Lower lobe of right lung (tissue), 2 donors: ENCODE results near the gene MYO9A. TPM values are rescaled to one million over a fixed set of nuclear protein-coding genes. Genes with fewer than 3 reads are reported as not detected.

Experiments used
- ATAC-seq, 2 donors: fragments of 200-7000 bp; cut with Tn5 transposase; one replicate each; pipeline ENCODE4 v1.9.1; 2020 to 2022; ENCODE audit warnings: mild to moderate bottlenecking in 2 of 2, moderate library complexity in 2 of 2
- DNase-seq: peaks from one replicate; pipeline ENCODE4 v3.0.0-alpha.2; 2020
- H3K27ac ChIP-seq: fragments of 200-600 bp; one replicate; pipeline ENCODE4 v1.8.0; 2022
- H3K27me3 ChIP-seq: fragments of 200-600 bp; one replicate; pipeline ENCODE4 v1.8.0; 2022; ENCODE audit warnings: low read depth
- H3K36me3 ChIP-seq: fragments of 200-600 bp; one replicate; pipeline ENCODE4 v1.8.0; 2022; ENCODE audit warnings: mild to moderate bottlenecking
- H3K4me1 ChIP-seq: fragments of 200-600 bp; one replicate; pipeline ENCODE4 v1.8.0; 2022
- H3K4me3 ChIP-seq: fragments of 200-600 bp; one replicate; pipeline ENCODE4 v1.8.0; 2022; ENCODE audit warnings: mild to moderate bottlenecking
- H3K9me3 ChIP-seq: fragments of 200-600 bp; one replicate; pipeline ENCODE4 v1.8.0; 2022
- intact Hi-C: fragments of 100-400 bp; cut with DNase I; formaldehyde crosslinking; loops from one replicate; pipeline ENCODE4 v1.11.0; 2022
- total RNA-seq: library from RNA; stranded (reverse); fragmentation: NEBNext Ultra II Directional; extraction: Animal tissue kit (Norgen Biotek cat#: 25700); gene quantifications from one replicate; pipeline ENCODE4 v1.2.1, GENCODE V29; 2021
- TF ChIP-seq, protein P1 (sequence below): fragments of 200-600 bp; IDR thresholded peaks from one replicate; pipeline ENCODE4 v1.8.0; 2022; ENCODE audit warnings: antibody characterized with exemption, mild to moderate bottlenecking
- donor health status: DM: no; HTN: yes; CAD: no; lungs with severe emphysema.

Gene MYO9A
- total RNA-seq, 1 donor from 2014 or later: 73.8 TPM

DNA sequence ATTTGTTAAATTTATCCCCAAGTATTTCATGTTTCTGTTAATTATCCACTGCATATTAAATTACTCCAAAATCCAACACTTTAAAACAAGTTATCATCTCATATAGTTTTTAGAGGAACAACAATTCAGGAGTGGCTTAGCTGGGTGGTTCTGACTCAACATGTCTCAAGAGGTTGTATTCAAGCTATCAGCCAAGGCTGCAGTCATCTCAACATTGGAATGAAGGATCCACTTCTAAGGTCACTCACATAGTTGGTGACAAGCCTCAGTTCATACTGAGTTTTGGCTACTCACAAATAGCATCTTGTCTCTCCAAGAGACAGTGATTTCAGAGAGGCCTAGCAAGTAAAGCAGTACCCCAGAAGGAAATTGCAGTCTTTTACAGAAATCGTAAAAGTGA, 172.9 kb downstream of the MYO9A start:
- DNase-seq (no peak), ATAC-seq (peak in 1 of 2 donors; percentile 76)
- TF ChIP-seq, protein P1, sequence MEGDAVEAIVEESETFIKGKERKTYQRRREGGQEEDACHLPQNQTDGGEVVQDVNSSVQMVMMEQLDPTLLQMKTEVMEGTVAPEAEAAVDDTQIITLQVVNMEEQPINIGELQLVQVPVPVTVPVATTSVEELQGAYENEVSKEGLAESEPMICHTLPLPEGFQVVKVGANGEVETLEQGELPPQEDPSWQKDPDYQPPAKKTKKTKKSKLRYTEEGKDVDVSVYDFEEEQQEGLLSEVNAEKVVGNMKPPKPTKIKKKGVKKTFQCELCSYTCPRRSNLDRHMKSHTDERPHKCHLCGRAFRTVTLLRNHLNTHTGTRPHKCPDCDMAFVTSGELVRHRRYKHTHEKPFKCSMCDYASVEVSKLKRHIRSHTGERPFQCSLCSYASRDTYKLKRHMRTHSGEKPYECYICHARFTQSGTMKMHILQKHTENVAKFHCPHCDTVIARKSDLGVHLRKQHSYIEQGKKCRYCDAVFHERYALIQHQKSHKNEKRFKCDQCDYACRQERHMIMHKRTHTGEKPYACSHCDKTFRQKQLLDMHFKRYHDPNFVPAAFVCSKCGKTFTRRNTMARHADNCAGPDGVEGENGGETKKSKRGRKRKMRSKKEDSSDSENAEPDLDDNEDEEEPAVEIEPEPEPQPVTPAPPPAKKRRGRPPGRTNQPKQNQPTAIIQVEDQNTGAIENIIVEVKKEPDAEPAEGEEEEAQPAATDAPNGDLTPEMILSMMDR: no peak
- Histone ChIP-seq H3K27ac (no peak overlapping the region), H3K9me3 (no peaks in the 10 kb centered on the region), H3K27me3 (no peaks in the 10 kb centered on the region), H3K4me1 (no peaks in the 10 kb centered on the region), H3K4me3 (no peak overlapping the region), H3K36me3 (no peaks in the 10 kb centered on the region)
- intact Hi-C loops: no loop called here

- Histone ChIP-seq H3K36me3 (no peaks in the 10 kb centered on the region), H3K27ac (no peak overlapping the region), H3K4me3 (no peak overlapping the region), H3K27me3 (no peaks in the 10 kb centered on the region), H3K9me3 (no peaks in the 10 kb centered on the region), H3K4me1 (no peaks in the 10 kb centered on the region)
- ATAC-seq (no peak), DNase-seq (no peak)
- intact Hi-C loops: no loop called here
- TF ChIP-seq, protein P1: no peak
These were observed 174.1 kb downstream of the MYO9A start for GRCh38 chr15:71943806-71944205.

DNA sequence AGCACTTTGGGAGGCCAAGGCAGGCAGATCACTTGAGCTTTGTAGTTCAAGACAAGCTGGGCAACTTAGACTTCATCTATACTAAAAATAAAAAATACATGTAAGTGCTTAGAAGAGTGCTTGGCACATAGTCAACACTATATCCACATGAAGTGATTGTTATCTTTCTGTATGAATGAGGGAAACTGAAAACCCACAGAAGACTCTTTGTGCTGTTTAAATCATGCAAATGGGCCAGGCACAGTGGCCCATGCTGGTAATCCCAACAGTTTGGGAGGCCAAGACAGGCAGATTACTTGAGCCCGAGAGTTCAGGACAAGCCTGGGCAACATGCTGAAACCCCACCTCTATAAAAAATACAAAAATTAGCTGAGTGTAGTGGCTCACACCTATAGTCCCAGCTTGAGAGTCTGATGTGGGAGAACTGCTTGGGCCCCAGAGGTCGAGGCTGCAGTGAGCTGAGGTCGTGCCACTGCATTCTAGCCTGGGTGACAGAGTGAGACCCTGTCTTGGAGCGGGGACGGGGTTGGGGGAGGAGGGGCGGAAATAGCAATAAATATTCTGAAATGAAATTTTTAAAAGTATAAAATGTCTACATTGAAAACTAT, 177.9 kb downstream of the MYO9A start:
- Histone ChIP-seq H3K36me3 (peaks cover 18% of the 10 kb centered on the region), H3K4me1 (no peaks in the 10 kb centered on the region), H3K9me3 (no peaks in the 10 kb centered on the region), H3K27me3 (no peaks in the 10 kb centered on the region), H3K27ac (no peak overlapping the region), H3K4me3 (no peak overlapping the region)
- intact Hi-C loops: no loop called here
- no peak for DNase-seq
- no peak for ATAC-seq
- TF ChIP-seq, protein P1: no peak

DNA sequence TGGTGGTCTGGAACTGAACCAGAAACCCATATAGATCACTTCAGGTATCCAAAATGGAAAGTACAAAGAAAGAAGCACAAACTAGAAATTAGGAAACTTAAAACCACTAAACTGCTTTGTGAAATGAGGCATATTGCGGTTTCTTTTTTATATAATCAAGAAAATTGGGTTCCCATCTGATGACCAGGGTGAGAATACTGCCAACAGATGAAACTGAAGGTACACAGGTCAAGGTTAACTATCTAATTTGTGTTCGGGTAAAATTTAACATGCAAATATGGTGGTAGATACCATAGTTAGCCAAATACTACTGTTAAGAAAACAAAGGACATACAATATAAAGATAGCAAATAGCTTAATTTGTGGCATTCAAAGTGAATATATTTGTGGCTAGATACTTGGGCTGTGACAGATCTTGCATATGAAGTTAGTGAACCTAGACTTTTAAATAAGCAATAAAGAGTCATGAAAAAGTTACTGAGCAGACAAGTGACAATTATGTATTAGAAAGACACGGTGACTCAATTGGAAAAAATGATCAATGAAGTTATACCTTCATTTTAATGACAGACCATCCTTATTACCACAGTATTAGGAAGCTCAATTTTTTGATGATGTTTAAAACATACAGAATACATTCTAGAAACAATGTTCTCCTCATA, 180.2 kb downstream of the MYO9A start:
- Histone ChIP-seq H3K4me1 (no peaks in the 10 kb centered on the region), H3K9me3 (no peaks in the 10 kb centered on the region), H3K4me3 (no peak overlapping the region), H3K36me3 (peaks cover 41% of the 10 kb centered on the region), H3K27me3 (no peaks in the 10 kb centered on the region), H3K27ac (no peak overlapping the region)
- ATAC-seq (no peak), DNase-seq (no peak)
- intact Hi-C loops: no loop called here
- TF ChIP-seq, protein P1: no peak

DNA sequence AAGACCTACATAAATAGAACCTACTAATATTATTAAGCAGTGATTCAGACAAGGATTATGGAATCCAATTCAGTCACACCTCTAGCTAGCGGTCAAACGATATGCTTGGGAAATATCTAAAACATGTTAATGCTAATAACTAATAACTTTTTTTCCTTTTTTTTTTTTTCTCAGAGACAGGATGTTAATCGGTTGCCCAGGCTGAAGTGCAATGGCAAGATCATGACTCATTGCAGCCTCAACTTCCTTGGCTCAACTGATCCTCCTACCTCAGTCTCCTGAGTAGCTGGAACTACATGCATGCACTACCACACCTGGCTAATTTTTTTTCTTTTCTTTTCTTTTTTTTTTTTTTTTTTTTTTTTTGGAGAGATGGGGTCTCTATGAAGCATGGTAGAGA, 183.5 kb downstream of the MYO9A start:
- Histone ChIP-seq H3K4me1 (no peaks in the 10 kb centered on the region), H3K9me3 (peaks cover 21% of the 10 kb centered on the region), H3K27me3 (no peaks in the 10 kb centered on the region), H3K36me3 (peaks cover 63% of the 10 kb centered on the region), H3K27ac (no peak overlapping the region), H3K4me3 (no peak overlapping the region)
- intact Hi-C loops: no loop called here
- DNase-seq (no peak), ATAC-seq (no peak)
- TF ChIP-seq, protein P1: no peak
